Uterus (tissue), 4 donors: ENCODE results near the gene MED22. TPM values are rescaled to one million over a fixed set of nuclear protein-coding genes. Genes with fewer than 3 reads are reported as not detected.
"Not testable (repeated sequence)": the region's sequence is repeated elsewhere in the genome, so short reads cannot be mapped to it uniquely, and the experiment has no call there.

ENCODE experiments used
- DNase-seq, 2 donors: peaks; one replicate each; pipeline ENCODE4 v3.0.0-alpha.2; 2019 to 2020
- H3K27ac ChIP-seq, 2 donors: fragments of 200-600 bp; sonication (generic); 1 replicate in 1 of 2; 2 replicates in 1 of 2; pipeline ENCODE4 v1.5.1; 2016 to 2018
- H3K27me3 ChIP-seq, 2 donors: fragments of 200-600 bp; sonication (generic); one replicate each; pipeline ENCODE4 v1.5.1; 2018 to 2019; ENCODE audit warnings: control low read depth in 1 of 2
- H3K36me3 ChIP-seq, 2 donors: fragments of 200-600 bp; sonication (generic); one replicate each; pipeline ENCODE4 v1.5.1; 2019; ENCODE audit warnings: control low read depth in 1 of 2
- H3K4me1 ChIP-seq, 2 donors: fragments of 200-600 bp; sonication (generic); one replicate each; pipeline ENCODE4 v1.5.1; 2018 to 2019; ENCODE audit warnings: control low read depth in 1 of 2
- H3K4me3 ChIP-seq, 2 donors: fragments of 200-600 bp; sonication (generic); 1 replicate in 1 of 2; 2 replicates in 1 of 2; pipeline ENCODE4 v1.5.1; 2018 to 2019; ENCODE audit warnings: mild to moderate bottlenecking in 1 of 2
- H3K9me3 ChIP-seq, 2 donors: fragments of 200-600 bp; sonication (generic); one replicate each; pipeline ENCODE4 v1.5.1; 2019; ENCODE audit warnings: control low read depth in 1 of 2
- CTCF ChIP-seq, 4 experiments: fragments of 200-600 bp in 2 of 4; fragments of 450-650 bp in 2 of 4; sonication (generic) in 2 of 4; IDR thresholded peaks; one replicate each; pipeline ENCODE4 v1.5.1; 2016 to 2019; ENCODE audit warnings: antibody characterized with exemption in 4 of 4, mild to moderate bottlenecking in 2 of 4, moderate library complexity in 1 of 4
- POLR2A ChIP-seq, 2 donors: fragments of 450-650 bp; IDR thresholded peaks; one replicate each; pipeline ENCODE4 v1.6.1; 2016; ENCODE audit warnings: antibody characterized with exemption in 2 of 2, mild to moderate bottlenecking in 1 of 2, moderate library complexity in 1 of 2
- intact Hi-C: fragments of 100-400 bp; cut with DNase I; formaldehyde crosslinking; loops from one replicate; pipeline ENCODE4 v1.15.1; 2023; ENCODE audit warnings: low total_unique reads
- total RNA-seq, 4 donors: library from RNA; depleted of rRNA in 3 of 4; stranded (reverse); fragments of >200 nt in 3 of 4; gene quantifications; one replicate each; pipeline versions ENCODE4 v1.1.0 to v1.2.4, GENCODE V29; 2014 to 2023
- donor health status: DM: yes; HTN: yes; CAD: no.

MED22 gene
- total RNA-seq, 4 donors from 2014 or later, result 10.0 to 41.0 (median 30.9) TPM

GRCh38 chr9:133303266-133304157 lies 44.4 kb downstream of the MED22 start:
- intact Hi-C loops, result no loop called here
- no peaks in the 10 kb centered on the region for H3K27me3 ChIP-seq
- TF ChIP-seq POLR2A (IDR thresholded peaks at IDR 0.05), result no peak
- TF ChIP-seq CTCF (IDR thresholded peaks at IDR 0.05), result no peak
- no peaks in the 10 kb centered on the region for H3K36me3 ChIP-seq
- H3K27ac ChIP-seq, result no peak overlapping the region
- no peaks in the 10 kb centered on the region for H3K9me3 ChIP-seq
- no peak overlapping the region for H3K4me3 ChIP-seq
- DNase-seq, result no peak
- H3K4me1 ChIP-seq, result no peaks in the 10 kb centered on the region

GRCh38 chr9:133301253-133302230 lies 46.4 kb downstream of the MED22 start:
- H3K4me1 ChIP-seq, result no peaks in the 10 kb centered on the region
- TF ChIP-seq CTCF (IDR thresholded peaks at IDR 0.05) (no peak), POLR2A (IDR thresholded peaks at IDR 0.05) (no peak)

GRCh38 chr9:133299996-133300395 lies 47.9 kb downstream of the MED22 start:
- H3K27me3 ChIP-seq, H3K27ac ChIP-seq, intact Hi-C loops, H3K9me3 ChIP-seq, DNase-seq, H3K36me3 ChIP-seq, H3K4me3 ChIP-seq, H3K4me1 ChIP-seq: not testable (repeated sequence)

More at GRCh38 chr9:133301253-133302230, 46.4 kb downstream of the MED22 start:
- Histone ChIP-seq H3K36me3 (no peaks in the 10 kb centered on the region), H3K4me3 (no peak overlapping the region), H3K27ac (no peak overlapping the region), H3K27me3 (no peaks in the 10 kb centered on the region), H3K9me3 (no peaks in the 10 kb centered on the region)
- no peak for DNase-seq
- intact Hi-C loops, result no loop called here

GRCh38 chr9:133294257-133294656 lies 53.7 kb downstream of the MED22 start:
- no peak for DNase-seq
- H3K4me1 ChIP-seq, result no peaks in the 10 kb centered on the region
- no peak for TF ChIP-seq POLR2A (IDR thresholded peaks at IDR 0.05)
- TF ChIP-seq CTCF (IDR thresholded peaks at IDR 0.05), result no peak
- no peak overlapping the region for H3K27ac ChIP-seq
- intact Hi-C loops, result no loop called here
- H3K9me3 ChIP-seq, result no peaks in the 10 kb centered on the region
- no peaks in the 10 kb centered on the region for H3K36me3 ChIP-seq
- H3K27me3 ChIP-seq, result no peaks in the 10 kb centered on the region
- H3K4me3 ChIP-seq, result no peak overlapping the region

DNA sequence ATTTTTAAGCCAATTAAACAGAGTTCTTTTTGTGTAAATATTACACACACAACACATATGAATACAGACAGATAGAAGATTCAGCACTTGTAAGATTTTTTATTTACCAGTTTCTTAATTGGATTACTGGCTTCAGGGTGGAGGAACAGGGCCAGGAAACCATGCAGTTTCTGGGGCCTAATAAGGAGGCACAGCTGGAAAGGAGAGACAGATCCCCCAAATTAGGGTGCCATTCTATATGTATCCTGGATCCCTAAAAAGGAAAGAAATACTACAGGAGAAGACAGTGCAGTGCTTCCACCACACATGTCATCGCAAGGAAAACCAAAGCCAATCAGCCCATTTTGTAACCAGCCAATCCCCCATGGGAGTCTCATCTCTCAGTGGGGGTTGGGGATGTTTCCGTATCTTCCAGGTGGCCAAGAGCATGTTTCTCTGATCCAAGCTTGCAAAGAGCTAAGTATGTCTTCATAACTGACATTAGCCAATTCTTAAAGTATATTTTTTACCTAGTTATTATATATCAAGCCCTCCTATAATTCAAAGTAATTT lies 57.1 kb downstream of the MED22 start:
- Histone ChIP-seq H3K27me3 (no peaks in the 10 kb centered on the region), H3K4me1 (no peaks in the 10 kb centered on the region), H3K36me3 (no peaks in the 10 kb centered on the region), H3K4me3 (no peak overlapping the region), H3K9me3 (no peaks in the 10 kb centered on the region), H3K27ac (no peak overlapping the region)
- intact Hi-C loops, result no loop called here
- TF ChIP-seq POLR2A (IDR thresholded peaks at IDR 0.05), result no peak
- no peak for TF ChIP-seq CTCF (IDR thresholded peaks at IDR 0.05)
- no peak for DNase-seq
